ENCODE measurements around the gene CALHM4. TPM values are rescaled to one million over a fixed set of nuclear protein-coding genes. Genes with fewer than 3 reads are reported as not detected.
A peak's percentile ranks its signal among the peaks of the same experiment; 100 is the strongest.

The CALHM4 gene
- total and polyA plus RNA-seq, 2 of the 13 experiments (the other 11 are each of a cell fraction or from before 2014, with no cell fraction given): not detected

DNA sequence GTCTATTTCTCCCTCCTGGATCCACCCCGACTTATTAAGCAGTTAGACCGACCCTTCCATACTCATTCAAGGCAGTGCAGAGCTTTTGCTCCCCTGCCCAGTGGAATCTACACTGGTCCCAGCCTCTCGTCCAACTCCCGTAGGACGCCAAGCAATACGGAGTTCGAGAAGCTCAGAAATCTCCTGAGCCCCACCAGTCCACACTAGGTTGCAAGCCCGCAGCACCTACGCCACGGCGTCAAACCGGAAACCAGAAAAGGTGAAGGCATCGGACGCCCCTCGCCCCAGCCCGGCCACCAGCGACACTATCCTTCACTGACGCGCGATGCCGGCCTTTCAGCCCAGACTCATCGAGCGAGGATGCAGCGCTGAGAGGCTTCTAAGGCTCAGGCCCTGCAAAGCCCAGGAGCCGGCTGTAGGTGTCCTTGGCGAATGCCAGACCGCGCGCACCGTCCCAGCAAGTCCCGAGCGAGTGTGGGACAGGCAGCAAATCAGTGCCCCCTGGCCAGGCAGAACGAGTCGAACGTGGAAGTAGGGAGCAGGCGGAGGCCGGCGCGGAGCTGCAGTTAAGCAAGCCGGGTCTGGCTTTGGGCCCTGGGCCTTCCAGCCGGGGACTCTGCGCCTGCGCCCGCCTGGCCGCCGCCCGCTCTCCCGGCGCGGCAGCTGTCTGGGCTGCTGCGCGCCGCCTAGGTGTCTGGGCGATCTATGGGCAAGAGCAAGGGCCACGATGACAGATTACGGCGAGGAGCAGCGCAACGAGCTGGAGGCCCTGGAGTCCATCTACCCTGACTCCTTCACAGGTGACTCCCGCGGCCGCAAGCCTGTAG, 17.5 kb downstream of the CALHM4 start, which contains the start of gene RWDD1 (continued):
- TF ChIP-seq, protein P1, sequence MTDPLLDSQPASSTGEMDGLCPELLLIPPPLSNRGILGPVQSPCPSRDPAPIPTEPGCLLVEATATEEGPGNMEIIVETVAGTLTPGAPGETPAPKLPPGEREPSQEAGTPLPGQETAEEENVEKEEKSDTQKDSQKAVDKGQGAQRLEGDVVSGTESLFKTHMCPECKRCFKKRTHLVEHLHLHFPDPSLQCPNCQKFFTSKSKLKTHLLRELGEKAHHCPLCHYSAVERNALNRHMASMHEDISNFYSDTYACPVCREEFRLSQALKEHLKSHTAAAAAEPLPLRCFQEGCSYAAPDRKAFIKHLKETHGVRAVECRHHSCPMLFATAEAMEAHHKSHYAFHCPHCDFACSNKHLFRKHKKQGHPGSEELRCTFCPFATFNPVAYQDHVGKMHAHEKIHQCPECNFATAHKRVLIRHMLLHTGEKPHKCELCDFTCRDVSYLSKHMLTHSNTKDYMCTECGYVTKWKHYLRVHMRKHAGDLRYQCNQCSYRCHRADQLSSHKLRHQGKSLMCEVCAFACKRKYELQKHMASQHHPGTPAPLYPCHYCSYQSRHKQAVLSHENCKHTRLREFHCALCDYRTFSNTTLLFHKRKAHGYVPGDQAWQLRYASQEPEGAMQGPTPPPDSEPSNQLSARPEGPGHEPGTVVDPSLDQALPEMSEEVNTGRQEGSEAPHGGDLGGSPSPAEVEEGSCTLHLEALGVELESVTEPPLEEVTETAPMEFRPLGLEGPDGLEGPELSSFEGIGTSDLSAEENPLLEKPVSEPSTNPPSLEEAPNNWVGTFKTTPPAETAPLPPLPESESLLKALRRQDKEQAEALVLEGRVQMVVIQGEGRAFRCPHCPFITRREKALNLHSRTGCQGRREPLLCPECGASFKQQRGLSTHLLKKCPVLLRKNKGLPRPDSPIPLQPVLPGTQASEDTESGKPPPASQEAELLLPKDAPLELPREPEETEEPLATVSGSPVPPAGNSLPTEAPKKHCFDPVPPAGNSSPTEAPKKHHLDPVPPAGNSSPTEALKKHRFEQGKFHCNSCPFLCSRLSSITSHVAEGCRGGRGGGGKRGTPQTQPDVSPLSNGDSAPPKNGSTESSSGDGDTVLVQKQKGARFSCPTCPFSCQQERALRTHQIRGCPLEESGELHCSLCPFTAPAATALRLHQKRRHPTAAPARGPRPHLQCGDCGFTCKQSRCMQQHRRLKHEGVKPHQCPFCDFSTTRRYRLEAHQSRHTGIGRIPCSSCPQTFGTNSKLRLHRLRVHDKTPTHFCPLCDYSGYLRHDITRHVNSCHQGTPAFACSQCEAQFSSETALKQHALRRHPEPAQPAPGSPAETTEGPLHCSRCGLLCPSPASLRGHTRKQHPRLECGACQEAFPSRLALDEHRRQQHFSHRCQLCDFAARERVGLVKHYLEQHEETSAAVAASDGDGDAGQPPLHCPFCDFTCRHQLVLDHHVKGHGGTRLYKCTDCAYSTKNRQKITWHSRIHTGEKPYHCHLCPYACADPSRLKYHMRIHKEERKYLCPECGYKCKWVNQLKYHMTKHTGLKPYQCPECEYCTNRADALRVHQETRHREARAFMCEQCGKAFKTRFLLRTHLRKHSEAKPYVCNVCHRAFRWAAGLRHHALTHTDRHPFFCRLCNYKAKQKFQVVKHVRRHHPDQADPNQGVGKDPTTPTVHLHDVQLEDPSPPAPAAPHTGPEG (CRISPR knock-in tag; IDR thresholded peaks at IDR 0.05): peak; percentile 93
- TF ChIP-seq, protein P2, sequence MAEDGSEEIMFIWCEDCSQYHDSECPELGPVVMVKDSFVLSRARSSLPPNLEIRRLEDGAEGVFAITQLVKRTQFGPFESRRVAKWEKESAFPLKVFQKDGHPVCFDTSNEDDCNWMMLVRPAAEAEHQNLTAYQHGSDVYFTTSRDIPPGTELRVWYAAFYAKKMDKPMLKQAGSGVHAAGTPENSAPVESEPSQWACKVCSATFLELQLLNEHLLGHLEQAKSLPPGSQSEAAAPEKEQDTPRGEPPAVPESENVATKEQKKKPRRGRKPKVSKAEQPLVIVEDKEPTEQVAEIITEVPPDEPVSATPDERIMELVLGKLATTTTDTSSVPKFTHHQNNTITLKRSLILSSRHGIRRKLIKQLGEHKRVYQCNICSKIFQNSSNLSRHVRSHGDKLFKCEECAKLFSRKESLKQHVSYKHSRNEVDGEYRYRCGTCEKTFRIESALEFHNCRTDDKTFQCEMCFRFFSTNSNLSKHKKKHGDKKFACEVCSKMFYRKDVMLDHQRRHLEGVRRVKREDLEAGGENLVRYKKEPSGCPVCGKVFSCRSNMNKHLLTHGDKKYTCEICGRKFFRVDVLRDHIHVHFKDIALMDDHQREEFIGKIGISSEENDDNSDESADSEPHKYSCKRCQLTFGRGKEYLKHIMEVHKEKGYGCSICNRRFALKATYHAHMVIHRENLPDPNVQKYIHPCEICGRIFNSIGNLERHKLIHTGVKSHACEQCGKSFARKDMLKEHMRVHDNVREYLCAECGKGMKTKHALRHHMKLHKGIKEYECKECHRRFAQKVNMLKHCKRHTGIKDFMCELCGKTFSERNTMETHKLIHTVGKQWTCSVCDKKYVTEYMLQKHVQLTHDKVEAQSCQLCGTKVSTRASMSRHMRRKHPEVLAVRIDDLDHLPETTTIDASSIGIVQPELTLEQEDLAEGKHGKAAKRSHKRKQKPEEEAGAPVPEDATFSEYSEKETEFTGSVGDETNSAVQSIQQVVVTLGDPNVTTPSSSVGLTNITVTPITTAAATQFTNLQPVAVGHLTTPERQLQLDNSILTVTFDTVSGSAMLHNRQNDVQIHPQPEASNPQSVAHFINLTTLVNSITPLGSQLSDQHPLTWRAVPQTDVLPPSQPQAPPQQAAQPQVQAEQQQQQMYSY (CRISPR knock-in tag; IDR thresholded peaks at IDR 0.05): peak; percentile 70; the same call in 1 of the 2 replicates
- TF ChIP-seq, protein P3, sequence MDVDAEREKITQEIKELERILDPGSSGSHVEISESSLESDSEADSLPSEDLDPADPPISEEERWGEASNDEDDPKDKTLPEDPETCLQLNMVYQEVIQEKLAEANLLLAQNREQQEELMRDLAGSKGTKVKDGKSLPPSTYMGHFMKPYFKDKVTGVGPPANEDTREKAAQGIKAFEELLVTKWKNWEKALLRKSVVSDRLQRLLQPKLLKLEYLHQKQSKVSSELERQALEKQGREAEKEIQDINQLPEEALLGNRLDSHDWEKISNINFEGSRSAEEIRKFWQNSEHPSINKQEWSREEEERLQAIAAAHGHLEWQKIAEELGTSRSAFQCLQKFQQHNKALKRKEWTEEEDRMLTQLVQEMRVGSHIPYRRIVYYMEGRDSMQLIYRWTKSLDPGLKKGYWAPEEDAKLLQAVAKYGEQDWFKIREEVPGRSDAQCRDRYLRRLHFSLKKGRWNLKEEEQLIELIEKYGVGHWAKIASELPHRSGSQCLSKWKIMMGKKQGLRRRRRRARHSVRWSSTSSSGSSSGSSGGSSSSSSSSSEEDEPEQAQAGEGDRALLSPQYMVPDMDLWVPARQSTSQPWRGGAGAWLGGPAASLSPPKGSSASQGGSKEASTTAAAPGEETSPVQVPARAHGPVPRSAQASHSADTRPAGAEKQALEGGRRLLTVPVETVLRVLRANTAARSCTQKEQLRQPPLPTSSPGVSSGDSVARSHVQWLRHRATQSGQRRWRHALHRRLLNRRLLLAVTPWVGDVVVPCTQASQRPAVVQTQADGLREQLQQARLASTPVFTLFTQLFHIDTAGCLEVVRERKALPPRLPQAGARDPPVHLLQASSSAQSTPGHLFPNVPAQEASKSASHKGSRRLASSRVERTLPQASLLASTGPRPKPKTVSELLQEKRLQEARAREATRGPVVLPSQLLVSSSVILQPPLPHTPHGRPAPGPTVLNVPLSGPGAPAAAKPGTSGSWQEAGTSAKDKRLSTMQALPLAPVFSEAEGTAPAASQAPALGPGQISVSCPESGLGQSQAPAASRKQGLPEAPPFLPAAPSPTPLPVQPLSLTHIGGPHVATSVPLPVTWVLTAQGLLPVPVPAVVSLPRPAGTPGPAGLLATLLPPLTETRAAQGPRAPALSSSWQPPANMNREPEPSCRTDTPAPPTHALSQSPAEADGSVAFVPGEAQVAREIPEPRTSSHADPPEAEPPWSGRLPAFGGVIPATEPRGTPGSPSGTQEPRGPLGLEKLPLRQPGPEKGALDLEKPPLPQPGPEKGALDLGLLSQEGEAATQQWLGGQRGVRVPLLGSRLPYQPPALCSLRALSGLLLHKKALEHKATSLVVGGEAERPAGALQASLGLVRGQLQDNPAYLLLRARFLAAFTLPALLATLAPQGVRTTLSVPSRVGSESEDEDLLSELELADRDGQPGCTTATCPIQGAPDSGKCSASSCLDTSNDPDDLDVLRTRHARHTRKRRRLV (CRISPR knock-in tag; IDR thresholded peaks at IDR 0.05): no peak
- TF ChIP-seq, protein P4, sequence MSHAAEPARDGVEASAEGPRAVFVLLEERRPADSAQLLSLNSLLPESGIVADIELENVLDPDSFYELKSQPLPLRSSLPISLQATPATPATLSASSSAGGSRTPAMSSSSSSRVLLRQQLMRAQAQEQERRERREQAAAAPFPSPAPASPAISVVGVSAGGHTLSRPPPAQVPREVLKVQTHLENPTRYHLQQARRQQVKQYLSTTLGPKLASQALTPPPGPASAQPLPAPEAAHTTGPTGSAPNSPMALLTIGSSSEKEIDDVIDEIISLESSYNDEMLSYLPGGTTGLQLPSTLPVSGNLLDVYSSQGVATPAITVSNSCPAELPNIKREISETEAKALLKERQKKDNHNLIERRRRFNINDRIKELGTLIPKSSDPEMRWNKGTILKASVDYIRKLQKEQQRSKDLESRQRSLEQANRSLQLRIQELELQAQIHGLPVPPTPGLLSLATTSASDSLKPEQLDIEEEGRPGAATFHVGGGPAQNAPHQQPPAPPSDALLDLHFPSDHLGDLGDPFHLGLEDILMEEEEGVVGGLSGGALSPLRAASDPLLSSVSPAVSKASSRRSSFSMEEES (CRISPR knock-in tag; IDR thresholded peaks at IDR 0.05): peak; percentile 70
- peak; percentile 61; the same call in 1 of the 2 replicates for TF ChIP-seq PAWR (CRISPR knock-in tag; IDR thresholded peaks at IDR 0.05; ENCODE audit: borderline replicate concordance)
- TF ChIP-seq ZNF589 (CRISPR knock-in tag; conservative IDR thresholded peaks at IDR 0.05): no peak; the same call in 1 of the 2 replicates
- TF ChIP-seq PAX8 (CRISPR knock-in tag; IDR thresholded peaks at IDR 0.05; ENCODE audit: borderline replicate concordance): no peak; the same call in 1 of the 2 replicates
- TF ChIP-seq FOSL2 (CRISPR knock-in tag; IDR thresholded peaks at IDR 0.05): peak; percentile 66; the same call in 1 of the 2 replicates
- peak; percentile 95; the same call in 1 of the 2 replicates for TF ChIP-seq ZFP90 (CRISPR knock-in tag; IDR thresholded peaks at IDR 0.05; ENCODE audit: borderline replicate concordance)
- TF ChIP-seq ZNF746 (CRISPR knock-in tag; IDR thresholded peaks at IDR 0.05): peak; percentile 67
- peak; percentile 94; the same call in 1 of the 2 replicates for TF ChIP-seq ZNF343 (CRISPR knock-in tag; IDR thresholded peaks at IDR 0.05)
